Measurements from ENCODE around the gene SH3YL1. TPM values are rescaled to one million over a fixed set of nuclear protein-coding genes. Genes with fewer than 3 reads are reported as not detected.

SH3YL1 gene
- total RNA-seq, 1 experiment from 2014 or later, result 28.6 TPM

DNA sequence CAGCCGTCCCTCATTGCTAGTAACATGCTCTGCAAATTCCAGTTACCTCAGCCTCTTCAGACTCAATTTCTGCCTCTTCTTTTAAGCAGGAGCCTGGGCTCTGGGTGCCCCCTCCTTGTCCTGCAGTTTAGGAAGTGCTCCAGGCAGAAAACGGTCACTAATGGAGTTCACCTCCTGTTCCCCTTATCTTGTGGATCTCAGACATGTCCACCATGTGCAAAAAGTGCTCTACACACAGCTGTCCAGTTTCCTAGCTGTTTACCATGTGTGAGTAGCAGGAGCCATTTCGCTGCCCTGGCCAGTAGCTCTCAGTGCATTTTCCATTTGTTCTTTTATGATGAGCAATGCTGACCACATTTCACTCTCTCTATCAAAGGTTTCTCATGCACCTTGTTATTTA lies 4.9 kb downstream of the SH3YL1 start:
- ChIA-PET POLR2A (ENCODE audit: unreplicated experiment) (no interaction called here), CTCF (no interaction called here)
- Histone ChIP-seq H3K4me1 (ENCODE audit: insufficient read depth, low read length) (peaks cover 17% of the 10 kb centered on the region; the same call in 1 of the 2 replicates), H4K20me1 (ENCODE audit: low read length) (no peaks in the 10 kb centered on the region), H3K4me2 (ENCODE audit: low read length) (no peak overlapping the region), H3K27ac (ENCODE audit: low read length) (no peak overlapping the region), H3K4me3 (ENCODE audit: low read length) (no peak overlapping the region), H3K79me2 (ENCODE audit: low read length) (peaks cover 32% of the 10 kb centered on the region), H3K9ac (ENCODE audit: low read length) (no peak overlapping the region), H3K9me2 (replicated peaks; ENCODE audit: low read length) (no peaks in the 10 kb centered on the region), H2AFZ (ENCODE audit: low read length) (no peak overlapping the region), H3K27me3 (ENCODE audit: low read length) (no peaks in the 10 kb centered on the region), H3F3A (ENCODE audit: low read length, unreplicated experiment) (no peaks in the 10 kb centered on the region), H3K9me3 (ENCODE audit: low read length) (no peaks in the 10 kb centered on the region), H3K36me3 (ENCODE audit: low read depth, low read length) (peaks cover 5% of the 10 kb centered on the region; the same call in 1 of the 2 replicates)
- DNase-seq (no peak), ATAC-seq (no peak)
- BruUV-seq (replicated peaks), result no TSS peak
- intact Hi-C loops (cut with micrococcal nuclease), result no loop called here
- no peak for TF ChIP-seq EZH2phosphoT487 (IDR thresholded peaks at IDR 0.05; ENCODE audit: borderline replicate concordance, low read length)
- TF ChIP-seq EZH2 (IDR thresholded peaks at IDR 0.05; ENCODE audit: low read length, unreplicated experiment), result no peak
- TF ChIP-seq, protein P1, sequence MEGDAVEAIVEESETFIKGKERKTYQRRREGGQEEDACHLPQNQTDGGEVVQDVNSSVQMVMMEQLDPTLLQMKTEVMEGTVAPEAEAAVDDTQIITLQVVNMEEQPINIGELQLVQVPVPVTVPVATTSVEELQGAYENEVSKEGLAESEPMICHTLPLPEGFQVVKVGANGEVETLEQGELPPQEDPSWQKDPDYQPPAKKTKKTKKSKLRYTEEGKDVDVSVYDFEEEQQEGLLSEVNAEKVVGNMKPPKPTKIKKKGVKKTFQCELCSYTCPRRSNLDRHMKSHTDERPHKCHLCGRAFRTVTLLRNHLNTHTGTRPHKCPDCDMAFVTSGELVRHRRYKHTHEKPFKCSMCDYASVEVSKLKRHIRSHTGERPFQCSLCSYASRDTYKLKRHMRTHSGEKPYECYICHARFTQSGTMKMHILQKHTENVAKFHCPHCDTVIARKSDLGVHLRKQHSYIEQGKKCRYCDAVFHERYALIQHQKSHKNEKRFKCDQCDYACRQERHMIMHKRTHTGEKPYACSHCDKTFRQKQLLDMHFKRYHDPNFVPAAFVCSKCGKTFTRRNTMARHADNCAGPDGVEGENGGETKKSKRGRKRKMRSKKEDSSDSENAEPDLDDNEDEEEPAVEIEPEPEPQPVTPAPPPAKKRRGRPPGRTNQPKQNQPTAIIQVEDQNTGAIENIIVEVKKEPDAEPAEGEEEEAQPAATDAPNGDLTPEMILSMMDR (conservative IDR thresholded peaks at IDR 0.05; ENCODE audit: low read depth, low read length), result no peak

- Histone ChIP-seq H3K4me1 (ENCODE audit: insufficient read depth, low read length) (peaks cover 16% of the 10 kb centered on the region; the same call in 1 of the 2 replicates), H2AFZ (ENCODE audit: low read length) (no peak overlapping the region), H3K36me3 (ENCODE audit: low read depth, low read length) (peaks cover 5% of the 10 kb centered on the region; the same call in 1 of the 2 replicates), H3K27ac (ENCODE audit: low read length) (no peak overlapping the region), H3K4me2 (ENCODE audit: low read length) (no peak overlapping the region), H3K4me3 (ENCODE audit: low read length) (no peak overlapping the region), H3K27me3 (ENCODE audit: low read length) (no peaks in the 10 kb centered on the region), H3K9me2 (replicated peaks; ENCODE audit: low read length) (no peaks in the 10 kb centered on the region), H3F3A (ENCODE audit: low read length, unreplicated experiment) (no peaks in the 10 kb centered on the region), H3K79me2 (ENCODE audit: low read length) (peaks cover 21% of the 10 kb centered on the region), H3K9ac (ENCODE audit: low read length) (no peak overlapping the region), H4K20me1 (ENCODE audit: low read length) (no peaks in the 10 kb centered on the region), H3K9me3 (ENCODE audit: low read length) (no peaks in the 10 kb centered on the region)
- BruUV-seq (replicated peaks), result no TSS peak
- no peak for DNase-seq
- ATAC-seq, result no peak
- TF ChIP-seq, protein P1 (conservative IDR thresholded peaks at IDR 0.05; ENCODE audit: low read depth, low read length), result no peak
- TF ChIP-seq EZH2 (IDR thresholded peaks at IDR 0.05; ENCODE audit: low read length, unreplicated experiment) (no peak), EZH2phosphoT487 (IDR thresholded peaks at IDR 0.05; ENCODE audit: borderline replicate concordance, low read length) (no peak)
- CTCF ChIA-PET, result no interaction called here
- POLR2A ChIA-PET (ENCODE audit: unreplicated experiment), result no interaction called here
- intact Hi-C loops (cut with micrococcal nuclease), result no loop called here
Observed at GRCh38 chr2:257842-258241, 6.0 kb downstream of the SH3YL1 start.

DNA sequence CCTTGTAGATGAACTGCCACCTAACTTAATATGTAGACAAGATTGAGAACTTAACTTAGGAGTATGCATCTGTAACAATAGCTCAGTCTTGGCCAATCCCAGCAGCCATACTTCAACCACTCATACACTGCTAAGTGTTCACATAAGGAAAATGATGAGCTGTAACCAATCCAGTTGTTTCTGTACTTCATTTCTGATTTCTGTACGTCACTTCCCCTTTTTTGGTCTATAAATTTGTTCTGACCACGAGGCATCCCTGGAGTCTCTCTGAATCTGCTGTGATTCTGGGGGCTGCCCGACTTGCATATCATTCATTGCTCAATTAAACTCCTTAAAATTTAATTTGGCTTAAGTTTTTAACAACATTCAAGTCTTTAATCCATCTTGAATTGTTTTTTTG lies 6.4 kb downstream of the SH3YL1 start:
- H3K4me1 ChIP-seq (ENCODE audit: insufficient read depth, low read length), result peaks cover 12% of the 10 kb centered on the region; the same call in 1 of the 2 replicates
- H3K9me2 ChIP-seq (replicated peaks; ENCODE audit: low read length), result no peaks in the 10 kb centered on the region
- no peaks in the 10 kb centered on the region for H3F3A ChIP-seq (ENCODE audit: low read length, unreplicated experiment)
- H2AFZ ChIP-seq (ENCODE audit: low read length), result no peak overlapping the region
- BruUV-seq (replicated peaks), result no TSS peak
- H3K9me3 ChIP-seq (ENCODE audit: low read length), result no peaks in the 10 kb centered on the region
- no peak for ATAC-seq
- peaks cover 5% of the 10 kb centered on the region; the same call in 1 of the 2 replicates for H3K36me3 ChIP-seq (ENCODE audit: low read depth, low read length)
- peaks cover 17% of the 10 kb centered on the region for H3K79me2 ChIP-seq (ENCODE audit: low read length)
- POLR2A ChIA-PET (ENCODE audit: unreplicated experiment), result interaction anchor here (0.8 kb wide), 1 partner anchor 61 kb away, joined by 5 read pairs; no protein-coding TSS in a partner anchor
- H4K20me1 ChIP-seq (ENCODE audit: low read length), result no peaks in the 10 kb centered on the region
- H3K27ac ChIP-seq (ENCODE audit: low read length), result no peak overlapping the region
- no peak for DNase-seq
- intact Hi-C loops (cut with micrococcal nuclease), result no loop called here
- no peaks in the 10 kb centered on the region for H3K27me3 ChIP-seq (ENCODE audit: low read length)
- CTCF ChIA-PET, result no interaction called here
- H3K9ac ChIP-seq (ENCODE audit: low read length), result no peak overlapping the region
- no peak overlapping the region for H3K4me2 ChIP-seq (ENCODE audit: low read length)
- no peak overlapping the region for H3K4me3 ChIP-seq (ENCODE audit: low read length)
- no peak for TF ChIP-seq EZH2phosphoT487 (IDR thresholded peaks at IDR 0.05; ENCODE audit: borderline replicate concordance, low read length)
